SK-N-SH treated with all-trans-retinoic acid at 6 μM for 48 hours (cell line): ENCODE measurements around the gene SLC22A1.

Source experiments
- ARNTL ChIP-seq: fragments of 450-650 bp; formaldehyde crosslinking; IDR thresholded peaks from 2 replicates; pipeline ENCODE4 v1.5.0; 2020; ENCODE audit warnings: low read depth, mild to moderate bottlenecking, moderate library complexity, borderline replicate concordance
- CSDC2 ChIP-seq: fragments of 250-450 bp; sonication (Bioruptor Pico); IDR thresholded peaks from 2 replicates; pipeline ENCODE4 v1.5.0; 2020; ENCODE audit warnings: mild to moderate bottlenecking, moderate library complexity
- CSRNP3 ChIP-seq: fragments of 250-450 bp; sonication (Bioruptor Pico); IDR thresholded peaks from 2 replicates; pipeline ENCODE4 v1.5.1; 2021; ENCODE audit warnings: mild to moderate bottlenecking, moderate library complexity
- ESRRG ChIP-seq: fragments of 250-450 bp; sonication (Bioruptor Pico); IDR thresholded peaks from 2 replicates; pipeline ENCODE4 v1.6.1; 2021; ENCODE audit warnings: mild to moderate bottlenecking
- GLIS3 ChIP-seq: fragments of 250-450 bp; sonication (Bioruptor Pico); IDR thresholded peaks from 2 replicates; pipeline ENCODE4 v1.5.0; 2020; ENCODE audit warnings: mild to moderate bottlenecking, moderate library complexity
- PATZ1 ChIP-seq: fragments of 250-450 bp; sonication (Bioruptor Pico); IDR thresholded peaks from 2 replicates; pipeline ENCODE4 v1.8.0; 2020; ENCODE audit warnings: mild to moderate bottlenecking, moderate library complexity, borderline replicate concordance
- POU6F1 ChIP-seq: fragments of 250-450 bp; sonication (Bioruptor Pico); IDR thresholded peaks from 2 replicates; pipeline ENCODE4 v1.8.0; 2021; ENCODE audit warnings: low read depth, mild to moderate bottlenecking, moderate library complexity, borderline replicate concordance
- PPARA ChIP-seq: fragments of 250-450 bp; sonication (Bioruptor Pico); IDR thresholded peaks from 2 replicates; pipeline ENCODE4 v1.5.0; 2020; ENCODE audit warnings: mild to moderate bottlenecking, borderline replicate concordance
- RARB ChIP-seq: fragments of 250-450 bp; sonication (Bioruptor Pico); IDR thresholded peaks from 2 replicates; pipeline ENCODE4 v1.8.0; 2021; ENCODE audit warnings: mild to moderate bottlenecking, moderate library complexity
- ZFP3 ChIP-seq: fragments of 250-450 bp; sonication (Bioruptor Pico); IDR thresholded peaks from 2 replicates; pipeline ENCODE4 v1.5.0; 2020; ENCODE audit warnings: mild to moderate bottlenecking, moderate library complexity
- ZFP30 ChIP-seq: fragments of 450-650 bp; formaldehyde crosslinking; IDR thresholded peaks from 2 replicates; pipeline ENCODE4 v1.5.0; 2022; ENCODE audit warnings: mild to moderate bottlenecking, moderate library complexity
- ZNF8 ChIP-seq: fragments of 450-650 bp; formaldehyde crosslinking; IDR thresholded peaks from 2 replicates; pipeline ENCODE4 v1.5.0; 2020; ENCODE audit warnings: mild to moderate bottlenecking, moderate library complexity

- TF ChIP-seq GLIS3 (CRISPR knock-in tag) (no peak), CSDC2 (CRISPR knock-in tag) (no peak), CSRNP3 (CRISPR knock-in tag) (no peak), PATZ1 (no peak), ZFP30 (CRISPR knock-in tag) (no peak), ZFP3 (CRISPR knock-in tag) (no peak), RARB (no peak), POU6F1 (CRISPR knock-in tag) (no peak), ESRRG (CRISPR knock-in tag) (no peak), ARNTL (CRISPR knock-in tag) (no peak), PPARA (no peak), ZNF8 (CRISPR knock-in tag) (no peak)
These were observed 8.4 kb downstream of the SLC22A1 start for GRCh38 chr6:160129881-160130615.
